Motor neuron (in vitro differentiated cells): ENCODE measurements around the gene NEURL3. TPM values are rescaled to one million over a fixed set of nuclear protein-coding genes. Genes with fewer than 3 reads are reported as not detected.

ENCODE experiments used
- ATAC-seq, 8 experiments: fragments of 200-7000 bp; cut with Tn5 transposase; replicated peaks in 6 of 8; 2 replicates each; pipeline ENCODE4 v1.8.0; 2021; ENCODE audit warnings: mild to moderate bottlenecking in 8 of 8, moderate library complexity in 8 of 8
- H3K27ac ChIP-seq, 2 donors: fragments of 250-450 bp; sonication (Bioruptor Pico); 2 replicates each; pipeline ENCODE4 v1.9.0; 2021; ENCODE audit warnings: antibody characterized with exemption in 2 of 2, mild to moderate bottlenecking in 2 of 2, moderate library complexity in 1 of 2
- H3K4me1 ChIP-seq, 2 donors: fragments of 250-450 bp; sonication (Bioruptor Pico); replicated peaks in 1 of 2; 2 replicates each; pipeline ENCODE4 v1.6.1; 2021; ENCODE audit warnings: antibody characterized with exemption in 2 of 2, mild to moderate bottlenecking in 2 of 2, moderate library complexity in 1 of 2
- H3K4me3 ChIP-seq, 5 donors: fragments of 250-450 bp; sonication (Bioruptor Pico); 2 replicates each; pipeline ENCODE4 v1.9.0; 2021; ENCODE audit warnings: antibody characterized with exemption in 5 of 5, mild to moderate bottlenecking in 5 of 5, moderate library complexity in 4 of 5
- WGBS, 10 experiments: fragments of 450-650 bp; shearing (Covaris generic); methylation state at CpG; one replicate each; pipeline ENCODE4 v1.0.0; 2022; 5-methylcytosine and 5-hydroxymethylcytosine counted together
- in situ Hi-C, 9 experiments: fragments of 400-800 bp; cut with MboI; loops; one replicate each; pipeline ENCODE4 v1.15.0; 2021; ENCODE audit warnings: low sequenced_read_pairs in 9 of 9, low pct_unique_long_range_greater_than_20kb in 2 of 9; ENCODE audit not compliant: unreplicated experiment in 9 of 9
- total RNA-seq, 8 experiments: library from RNA; unstranded; fragments of 300-600 nt; gene quantifications; 2 replicates each; pipeline versions ENCODE4 v1.2.3 to v1.2.4, GENCODE V29; 2022

Gene NEURL3
- total RNA-seq, 8 experiments from 2014 or later = 0.13 to 0.52 (median 0.17) TPM; not detected in 4

- H3K4me1 ChIP-seq = no peaks in the 10 kb centered on the region
- H3K27ac ChIP-seq = no peak overlapping the region
- in situ Hi-C loops = no loop called here
- 10 to 75% (median 30%) methylated on average over 2 to 5 of the region's 6 CpGs; no CpG with 5 or more reads in 3 of the 10 experiments for WGBS, 10 experiments
- no peak overlapping the region for H3K4me3 ChIP-seq
- ATAC-seq = peak in 2 of 8 experiments; percentile 43 to 45
Observed at GRCh38 chr2:96495982-96496629, 9.1 kb downstream of the NEURL3 start.

DNA sequence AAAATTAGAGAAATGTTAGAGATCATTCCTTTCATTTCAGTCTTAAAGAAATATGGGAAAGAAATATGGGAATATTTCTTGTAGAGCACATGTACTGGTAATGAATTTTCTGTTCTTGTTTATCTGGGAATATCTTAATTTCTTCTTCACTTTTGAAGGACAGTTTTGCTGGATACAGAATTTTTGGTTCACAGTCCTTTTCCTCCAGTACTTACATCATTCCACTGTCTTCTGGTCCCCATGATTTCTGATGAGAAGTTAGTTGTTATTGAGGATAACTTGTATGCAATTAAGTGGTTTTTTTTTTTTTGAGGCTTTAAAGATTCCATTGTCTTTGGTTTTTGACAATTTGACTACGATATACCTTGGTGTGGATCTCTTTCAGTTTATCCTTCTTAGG, 11.0 kb downstream of the NEURL3 start:
- Histone ChIP-seq H3K4me3 (no peak overlapping the region), H3K4me1 (no peaks in the 10 kb centered on the region), H3K27ac (no peak overlapping the region)
- WGBS, 10 experiments = 0 to 100% (median 89%) methylated on average over 1 of the region's 1 CpG; no CpG with 5 or more reads in 2 of the 10 experiments
- in situ Hi-C loops = no loop called here
- no peak for ATAC-seq

DNA sequence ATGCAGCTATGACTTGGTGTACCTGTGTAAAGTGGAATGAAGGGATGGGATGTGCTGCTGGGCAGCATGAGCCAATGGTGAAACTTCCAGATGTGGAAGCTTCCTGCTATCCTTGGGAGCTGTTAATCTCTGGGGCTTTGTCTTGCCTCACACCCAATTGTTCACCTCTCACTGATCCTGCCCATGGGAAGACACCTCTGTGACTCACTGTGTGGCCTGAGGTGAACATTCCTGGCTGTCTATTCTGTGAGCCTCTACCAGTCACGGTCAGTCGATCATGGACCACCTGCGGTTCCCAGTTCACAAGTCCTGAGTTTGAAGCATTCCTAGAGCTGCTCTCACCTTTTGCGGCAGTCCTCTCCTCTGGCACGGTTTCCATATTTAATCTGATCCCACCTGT, 12.1 kb downstream of the NEURL3 start:
- in situ Hi-C loops = no loop called here
- 8 to 100% (median 71%) methylated on average over 1 to 5 of the region's 5 CpGs; no CpG with 5 or more reads in 2 of the 10 experiments for WGBS, 10 experiments
- no peak for ATAC-seq

DNA sequence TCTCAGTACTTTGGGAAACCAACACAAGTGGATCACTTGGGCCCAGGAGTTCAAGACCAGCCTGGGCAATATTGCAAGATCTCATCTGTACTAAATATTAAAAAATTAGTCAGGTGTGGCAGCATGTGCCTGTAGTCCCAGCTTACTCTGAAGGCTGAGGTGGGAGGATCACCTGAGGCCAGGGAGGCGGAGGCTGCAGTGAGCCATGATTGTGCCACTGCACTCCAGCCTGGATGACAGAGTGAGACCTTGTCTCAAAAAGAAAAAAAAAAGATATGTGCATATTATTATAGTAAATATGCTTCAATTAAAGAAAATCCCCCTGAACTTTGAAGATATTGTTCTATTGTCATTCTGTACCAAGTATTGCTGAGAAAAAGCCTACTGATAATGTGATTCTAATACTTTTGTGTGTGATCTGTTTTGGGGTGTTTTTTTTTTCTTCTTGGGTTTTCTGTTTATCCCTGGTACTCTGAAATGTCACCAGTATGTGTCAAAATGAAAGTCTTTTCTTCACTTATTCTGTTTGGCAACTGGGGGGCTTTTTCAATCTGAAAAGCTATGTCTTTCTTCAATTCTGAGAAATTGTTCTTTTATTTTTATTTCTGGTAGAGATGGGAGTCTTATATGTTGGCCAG, 13.2 kb downstream of the NEURL3 start:
- in situ Hi-C loops = no loop called here
- no peaks in the 10 kb centered on the region for H3K4me1 ChIP-seq
- ATAC-seq = no peak
- H3K4me3 ChIP-seq = no peak overlapping the region
- no peak overlapping the region for H3K27ac ChIP-seq
- WGBS, 10 experiments = 17 to 100% (median 25%) methylated on average over 1 of the region's 1 CpG; no CpG with 5 or more reads in 7 of the 10 experiments

More for the DNA sequence above, 12.1 kb downstream of the NEURL3 start:
- Histone ChIP-seq H3K4me1 (no peaks in the 10 kb centered on the region), H3K27ac (no peak overlapping the region), H3K4me3 (no peak overlapping the region)

DNA sequence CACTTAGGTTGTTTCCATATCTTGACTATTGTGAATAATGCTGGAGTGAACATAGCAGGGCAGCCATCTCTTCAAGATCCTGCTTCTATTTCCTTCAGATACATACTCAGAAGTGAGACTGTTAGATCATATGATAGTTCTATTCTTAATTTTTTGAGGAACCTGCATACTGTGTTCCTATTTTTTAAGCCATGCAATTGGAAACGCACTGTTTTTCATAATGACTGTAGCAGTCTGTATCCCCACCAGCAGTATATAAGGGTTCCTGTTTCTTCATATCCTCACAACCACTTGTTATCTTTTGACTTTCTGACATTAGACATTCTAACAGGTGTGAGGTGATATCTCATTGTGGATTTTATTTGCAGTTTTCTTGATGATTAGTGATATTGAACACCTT, 15.5 kb downstream of the NEURL3 start:
- ATAC-seq = no peak
- H3K27ac ChIP-seq = no peak overlapping the region
- H3K4me1 ChIP-seq = no peaks in the 10 kb centered on the region
- WGBS, 10 experiments = 50 to 100% (median 100%) methylated on average over 1 of the region's 1 CpG; no CpG with 5 or more reads in 1 of the 10 experiments
- H3K4me3 ChIP-seq = no peak overlapping the region
- in situ Hi-C loops = no loop called here

DNA sequence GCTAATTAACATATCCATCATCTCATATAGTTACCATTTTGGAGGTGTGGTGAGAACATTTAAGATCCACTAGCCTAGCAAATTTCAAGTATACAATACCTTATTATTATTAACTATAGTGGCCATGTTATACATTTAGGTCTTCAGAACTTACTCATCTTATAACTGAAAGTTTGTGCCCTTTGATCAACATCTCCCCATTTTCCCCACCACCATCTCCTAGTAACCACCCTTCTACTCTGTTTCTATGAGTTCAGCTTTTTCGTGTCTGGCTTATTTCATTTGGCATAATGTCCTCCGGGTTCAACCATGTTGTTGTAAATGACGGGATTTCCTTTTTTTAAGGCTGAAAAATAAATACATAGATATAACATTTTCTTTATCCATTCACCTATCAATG, 15.9 kb downstream of the NEURL3 start:
- no peak overlapping the region for H3K4me3 ChIP-seq
- in situ Hi-C loops = no loop called here
- no peaks in the 10 kb centered on the region for H3K4me1 ChIP-seq
- ATAC-seq = no peak
- 38 to 100% (median 86%) methylated on average over 1 to 3 of the region's 3 CpGs; no CpG with 5 or more reads in 1 of the 10 experiments for WGBS, 10 experiments
- no peak overlapping the region for H3K27ac ChIP-seq

DNA sequence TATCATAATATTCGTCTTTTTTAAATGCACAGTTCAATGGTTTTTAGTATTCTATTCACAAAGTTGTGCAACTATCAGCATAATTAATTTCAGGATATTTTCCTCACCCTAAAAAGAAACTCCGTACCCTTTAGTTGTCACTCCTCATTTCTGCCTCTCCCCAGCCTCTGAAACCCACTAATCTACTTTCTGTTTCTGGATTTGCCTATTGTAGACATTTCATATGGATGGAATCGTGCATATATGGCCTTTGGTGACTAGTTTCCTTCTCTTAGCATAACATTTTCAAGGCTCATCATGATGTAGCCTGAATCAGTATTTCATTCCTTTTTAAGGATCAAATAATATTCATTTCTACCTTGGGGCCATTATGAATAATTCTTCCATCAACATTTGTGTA, 18.5 kb downstream of the NEURL3 start:
- H3K27ac ChIP-seq = no peak overlapping the region
- ATAC-seq = peak in 1 of 8 experiments; percentile 10
- in situ Hi-C loops = no loop called here
- 30 to 100% (median 74%) methylated on average over 1 to 3 of the region's 3 CpGs for WGBS, 10 experiments
- no peaks in the 10 kb centered on the region for H3K4me1 ChIP-seq
- H3K4me3 ChIP-seq = no peak overlapping the region

- Histone ChIP-seq H3K4me3 (no peak overlapping the region), H3K4me1 (no peaks in the 10 kb centered on the region), H3K27ac (no peak overlapping the region)
- in situ Hi-C loops = no loop called here
- 5 to 90% (median 46%) methylated on average over 2 to 13 of the region's 33 CpGs; no CpG with 5 or more reads in 2 of the 10 experiments for WGBS, 10 experiments
- ATAC-seq = peak; percentile 51 to 97 (median 80)
Observed at GRCh38 chr2:96485751-96486651, 19.2 kb downstream of the NEURL3 start.

- WGBS, 10 experiments = 73 to 100% (median 89%) methylated on average over 1 to 4 of the region's 9 CpGs; no CpG with 5 or more reads in 6 of the 10 experiments
- Histone ChIP-seq H3K4me3 (no peak overlapping the region), H3K27ac (no peak overlapping the region), H3K4me1 (no peaks in the 10 kb centered on the region)
- in situ Hi-C loops = no loop called here
- no peak for ATAC-seq
Observed at GRCh38 chr2:96485350-96485749, 19.8 kb downstream of the NEURL3 start.

GRCh38 chr2:96484091-96484490, 21.1 kb downstream of the NEURL3 start:
- Histone ChIP-seq H3K27ac (no peak overlapping the region), H3K4me1 (no peaks in the 10 kb centered on the region), H3K4me3 (no peak overlapping the region)
- ATAC-seq = no peak
- WGBS, 10 experiments = 82 to 100% methylated on average over 2 to 3 of the region's 7 CpGs; no CpG with 5 or more reads in 8 of the 10 experiments
- in situ Hi-C loops = no loop called here

DNA sequence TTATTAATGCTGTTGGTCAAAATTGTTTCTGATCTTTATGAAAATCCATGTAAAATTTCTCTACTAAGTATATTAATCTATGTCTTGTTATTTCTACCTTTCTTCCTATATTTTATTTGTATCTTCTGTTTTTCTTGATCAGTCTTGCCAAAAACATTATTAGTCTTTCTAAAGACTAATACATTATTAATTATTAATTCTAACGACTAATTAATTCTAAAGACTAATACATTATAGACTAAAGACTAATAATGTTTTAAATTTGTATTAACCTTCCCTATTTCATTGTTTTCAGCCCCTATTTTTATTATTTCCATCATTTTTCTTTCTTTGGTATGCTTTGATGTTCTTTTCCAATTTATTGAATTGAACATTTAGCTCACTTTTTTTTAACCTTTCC, 27.7 kb downstream of the NEURL3 start:
- no peak for ATAC-seq
- in situ Hi-C loops = no loop called here
- Histone ChIP-seq H3K4me3 (no peak overlapping the region), H3K27ac (no peak overlapping the region), H3K4me1 (no peaks in the 10 kb centered on the region)
- 0 to 67% (median 27%) methylated on average over 1 of the region's 1 CpG for WGBS, 10 experiments

DNA sequence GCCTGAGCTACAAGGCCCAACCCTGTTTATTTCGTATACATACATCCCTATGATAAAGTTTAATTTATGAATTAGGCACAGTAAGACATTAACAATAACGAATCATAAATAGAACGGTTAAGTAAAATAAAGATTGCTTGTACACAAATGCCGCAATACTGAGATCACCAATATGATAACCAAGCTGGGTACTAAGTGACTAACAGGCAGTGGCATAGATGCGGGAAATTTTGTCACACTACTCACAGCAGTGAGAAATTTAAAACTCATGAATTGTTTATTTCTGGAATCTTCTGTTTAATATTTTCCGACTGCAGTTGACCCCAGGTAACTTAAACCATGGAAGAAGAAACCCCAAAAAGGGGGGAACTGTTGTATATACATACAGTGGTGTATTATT, 33.4 kb downstream of the NEURL3 start:
- WGBS, 10 experiments = 79 to 97% (median 87%) methylated on average over 2 to 5 of the region's 6 CpGs
- Histone ChIP-seq H3K4me1 (no peaks in the 10 kb centered on the region), H3K4me3 (no peak overlapping the region), H3K27ac (no peak overlapping the region)
- in situ Hi-C loops = no loop called here
- no peak for ATAC-seq

GRCh38 chr2:96470636-96471035, 34.5 kb downstream of the NEURL3 start:
- 0 to 100% (median 84%) methylated on average over 2 to 11 of the region's 25 CpGs; no CpG with 5 or more reads in 4 of the 10 experiments for WGBS, 10 experiments
- Histone ChIP-seq H3K4me1 (no peaks in the 10 kb centered on the region), H3K27ac (no peak overlapping the region), H3K4me3 (no peak overlapping the region)
- ATAC-seq = peak in 3 of 8 experiments; percentile 50 to 92 (median 61)
- in situ Hi-C loops = no loop called here
